ENCODE measurements around the gene KLHL25. TPM values are rescaled to one million over a fixed set of nuclear protein-coding genes. Genes with fewer than 3 reads are reported as not detected.

KLHL25 gene
- total and polyA plus RNA-seq, 2 of the 13 experiments (the other 11 are each of a cell fraction or from before 2014, with no cell fraction given), result 3.7 to 8.2 TPM

GRCh38 chr15:85750319-85751290, 44.1 kb downstream of the KLHL25 start:
- Histone ChIP-seq H3K4me2 (ENCODE audit: low read depth, low read length) (no peak overlapping the region), H3K9me3 (ENCODE audit: low read length) (no peaks in the 10 kb centered on the region), H3K4me3 (replicated peaks in 1 of 3; ENCODE audit: insufficient read depth in 1 of 3, low read depth in 2 of 3, low read length in 3 of 3) (no peak overlapping the region), H3K79me2 (ENCODE audit: insufficient read depth, low read length) (no peaks in the 10 kb centered on the region), H3K36me3 (replicated peaks in 1 of 2; ENCODE audit: control insufficient read depth in 1 of 2, insufficient read depth in 2 of 2, low read length in 2 of 2) (peaks cover 0 to 19% of the 10 kb centered on the region in 2 experiments; a peak in 1 of 5 replicates), H2AFZ (ENCODE audit: low read length) (no peak overlapping the region), H3K27me3 (ENCODE audit: control insufficient read depth in 1 of 2, insufficient read depth in 2 of 2, low read length in 2 of 2) (no peaks in the 10 kb centered on the region), H3K27ac (ENCODE audit: extremely low read length, insufficient read depth, low read length) (no peak overlapping the region), H3K4me1 (ENCODE audit: insufficient read depth, low read length) (no peaks in the 10 kb centered on the region), H3K9ac (ENCODE audit: insufficient read depth, low read depth, low read length) (no peak overlapping the region), H4K20me1 (ENCODE audit: insufficient read depth, low read length) (no peaks in the 10 kb centered on the region)
- 90% methylated on average over 25 of the region's 27 CpGs for WGBS (ENCODE audit: low lambda C conversion rate)
- CTCF ChIA-PET (ENCODE audit: low intra/inter-chr PET ratio, low total read pairs), result no interaction called here
- no peak for TF ChIP-seq YEATS2 (CRISPR knock-in tag; IDR thresholded peaks at IDR 0.05; ENCODE audit: borderline replicate concordance)
- no peak for TF ChIP-seq SNAPC4 (CRISPR knock-in tag; IDR thresholded peaks at IDR 0.05)
- TF ChIP-seq ZNF367 (CRISPR knock-in tag; IDR thresholded peaks at IDR 0.05; ENCODE audit: borderline replicate concordance), result no peak
- in situ Hi-C loops (cut with HindIII; ENCODE audit: extremely low pct_ligation_motif_present, low pct_unique_long_range_greater_than_20kb) (no loop called here), intact Hi-C loops (cut with micrococcal nuclease; ENCODE audit: unreplicated experiment) (no loop called here)
- POLR2A ChIA-PET, result no interaction called here
- FAIRE-seq (no peak), ATAC-seq (no peak), DNase-seq (ENCODE audit: low spot score) (no peak)
- BruUV-seq (replicated peaks), result no TSS peak

Measured in HepG2 (cell line).